ENCODE data around the gene RPS6KA3. TPM values are rescaled to one million over a fixed set of nuclear protein-coding genes. Genes with fewer than 3 reads are reported as not detected.
A peak's percentile ranks its signal among the peaks of the same experiment; 100 is the strongest.

The RPS6KA3 gene
- 42.5 and 58.1 TPM in 2 replicates for total RNA-seq (ENCODE audit: low replicate concordance)

GRCh38 chrX:20266810-20267606, at the start of gene RPS6KA3:
Gene RPS6KA3 (minus strand): TSS chrX:20266909. CDS start chrX:20266632, 277 bp downstream.
- DNase-seq (ENCODE audit: low read depth), result peak; percentile 74
- peak within 1 kb of the TSS; percentile 71 for H3K4me3 ChIP-seq (ENCODE audit: low read depth, low read length)
- no peak for TF ChIP-seq CTCF (IDR thresholded peaks at IDR 0.05; ENCODE audit: insufficient read depth, low read length)

- TF ChIP-seq CTCF (IDR thresholded peaks at IDR 0.05; ENCODE audit: insufficient read depth, low read length), result no peak
- H3K4me3 ChIP-seq (ENCODE audit: low read depth, low read length), result no peak overlapping the region
- DNase-seq (ENCODE audit: low read depth), result no peak
These were observed 48.4 kb upstream of the RPS6KA3 start for GRCh38 chrX:20315140-20315539.

- TF ChIP-seq CTCF (IDR thresholded peaks at IDR 0.05; ENCODE audit: insufficient read depth, low read length), result no peak
- DNase-seq (ENCODE audit: low read depth), result no peak
- H3K4me3 ChIP-seq (ENCODE audit: low read depth, low read length), result no peak overlapping the region
These were observed 47.2 kb upstream of the RPS6KA3 start for GRCh38 chrX:20313899-20314298.

GRCh38 chrX:20312018-20312417, 45.3 kb upstream of the RPS6KA3 start:
- H3K4me3 ChIP-seq (ENCODE audit: low read depth, low read length), result no peak overlapping the region
- DNase-seq (ENCODE audit: low read depth), result no peak
- no peak for TF ChIP-seq CTCF (IDR thresholded peaks at IDR 0.05; ENCODE audit: insufficient read depth, low read length)

GRCh38 chrX:20311505-20311904, 44.8 kb upstream of the RPS6KA3 start:
- no peak for DNase-seq (ENCODE audit: low read depth)
- no peak overlapping the region for H3K4me3 ChIP-seq (ENCODE audit: low read depth, low read length)
- TF ChIP-seq CTCF (IDR thresholded peaks at IDR 0.05; ENCODE audit: insufficient read depth, low read length), result no peak

- TF ChIP-seq CTCF (IDR thresholded peaks at IDR 0.05; ENCODE audit: insufficient read depth, low read length), result no peak
- DNase-seq (ENCODE audit: low read depth), result peak; percentile 4
These were observed 43.1 kb upstream of the RPS6KA3 start for GRCh38 chrX:20309806-20310205.

More at GRCh38 chrX:20309806-20310205, 43.1 kb upstream of the RPS6KA3 start:
- no peak overlapping the region for H3K4me3 ChIP-seq (ENCODE audit: low read depth, low read length)

Data from fibroblast of the aortic adventitia (primary cell).